Endothelial cell of umbilical vein (primary cell): ENCODE data around the gene NIF3L1. TPM values are rescaled to one million over a fixed set of nuclear protein-coding genes. Genes with fewer than 3 reads are reported as not detected.

Experiments used
- Bru-seq: library from RNA; stranded (reverse); fragments of 400-500 nt; gene quantifications from one replicate; lab custom pipeline; 2021; lab: Mats Ljungman, UMichigan
- BruChase-seq, 2 experiments: library from RNA; stranded (reverse); fragments of 400-500 nt; gene quantifications; one replicate each; lab custom pipeline; 2021; lab: Mats Ljungman, UMichigan
- BruUV-seq: library from RNA; stranded (reverse); fragments of 400-500 nt; replicated peaks from 2 replicates; lab custom pipeline; 2021; lab: Mats Ljungman, UMichigan
- CTCF ChIA-PET: fragments of 300-600, 350-600 bp; sonication (Branson Sonifier 250); formaldehyde crosslinking; loops from one replicate; lab custom pipeline; 2021; ENCODE audit warnings: antibody characterized with exemption, inconsistent platforms; lab: Charles Lee
- POLR2A ChIA-PET: fragments of 300-600, 350-600 bp; sonication (Branson Sonifier 250); formaldehyde crosslinking; loops from one replicate; lab custom pipeline; 2021; ENCODE audit warnings: antibody characterized with exemption, inconsistent platforms; lab: Charles Lee
- DNase-seq: peaks from one replicate; pipeline ENCODE4 v3.0.0-alpha.2; 2011; ENCODE audit warnings: low read depth, low spot score
- FAIRE-seq: peaks from 2 replicates; lab custom pipeline; 2011; peaks lifted over from hg19 to GRCh38; lab: Jason Lieb, UNC
- H2AFZ ChIP-seq: 2 replicates; pipeline ENCODE4 v1.6.0; 2012; ENCODE audit warnings: low read depth, low read length, control low read depth, inconsistent platforms
- H3K27ac ChIP-seq: 2 replicates; pipeline ENCODE4 v1.5.1; 2011; ENCODE audit warnings: low read depth, mild to moderate bottlenecking, control low read depth, low read length, moderate library complexity; ENCODE audit not compliant: insufficient read depth
- H3K27me3 ChIP-seq, 2 experiments: 2 replicates each; pipeline versions ENCODE4 v1.6.0 to v1.6.1; 2011; ENCODE audit warnings: low read length in 2 of 2, mixed read lengths in 1 of 2; ENCODE audit not compliant: control insufficient read depth in 2 of 2, insufficient read depth in 2 of 2
- H3K36me3 ChIP-seq, 2 experiments: 2 replicates in 1 of 2; 3 replicates in 1 of 2; pipeline ENCODE4 v1.5.1; 2011; ENCODE audit warnings: low read length in 2 of 2, mild to moderate bottlenecking in 1 of 2, moderate library complexity in 1 of 2; ENCODE audit not compliant: control insufficient read depth in 2 of 2, insufficient read depth in 2 of 2; ENCODE audit errors: extremely low read depth in 1 of 2
- H3K4me1 ChIP-seq: 3 replicates; pipeline ENCODE4 v1.5.1; 2011; ENCODE audit warnings: mild to moderate bottlenecking, low read length; ENCODE audit not compliant: control insufficient read depth, insufficient read depth; ENCODE audit errors: extremely low read depth
- H3K4me2 ChIP-seq: 2 replicates; pipeline ENCODE4 v1.6.1; 2011; ENCODE audit warnings: low read length, control low read depth, mixed read lengths; ENCODE audit not compliant: insufficient read depth
- H3K4me3 ChIP-seq, 3 experiments: fragments of 200-600 bp in 1 of 3; sonication (generic), shearing (Covaris generic) in 1 of 3; replicated peaks in 1 of 3; 2 replicates each; pipeline ENCODE4 v1.5.1; 2011 to 2016; ENCODE audit warnings: control low read depth in 3 of 3, low read length in 3 of 3, mild to moderate bottlenecking in 2 of 3, inconsistent platforms in 1 of 3, low read depth in 1 of 3, moderate library complexity in 1 of 3; ENCODE audit not compliant: insufficient read depth in 1 of 3
- H3K79me2 ChIP-seq: 2 replicates; pipeline ENCODE4 v1.6.0; 2012; ENCODE audit warnings: low read length, inconsistent platforms; ENCODE audit not compliant: control insufficient read depth, insufficient read depth
- H3K9ac ChIP-seq: replicated peaks from 2 replicates; pipeline ENCODE3; 2011; ENCODE audit warnings: low read length, control low read depth; ENCODE audit not compliant: insufficient read depth; ENCODE audit errors: extremely low read depth
- H3K9me1 ChIP-seq: replicated peaks from 3 replicates; pipeline ENCODE4 v1.6.0; 2011; ENCODE audit warnings: mild to moderate bottlenecking, low read length; ENCODE audit not compliant: control insufficient read depth, insufficient read depth; ENCODE audit errors: extremely low read depth
- H3K9me3 ChIP-seq: replicated peaks from 2 replicates; pipeline ENCODE4 v1.5.1; 2012; ENCODE audit warnings: low read length, inconsistent platforms; ENCODE audit not compliant: control insufficient read depth, insufficient read depth
- H4K20me1 ChIP-seq: replicated peaks from 2 replicates; pipeline ENCODE3; 2011; ENCODE audit warnings: mild to moderate bottlenecking, low read length; ENCODE audit not compliant: control insufficient read depth, insufficient read depth; ENCODE audit errors: extremely low read depth
- EZH2 ChIP-seq: IDR thresholded peaks from 2 replicates; pipeline ENCODE4 v1.6.1; 2012; ENCODE audit warnings: borderline replicate concordance, low read depth, mild to moderate bottlenecking, moderate library complexity, low read length, inconsistent platforms; ENCODE audit not compliant: severe bottlenecking
- FOS ChIP-seq: IDR thresholded peaks from 2 replicates; pipeline ENCODE4 v1.6.1; 2011; ENCODE audit warnings: mild to moderate bottlenecking, low read length, moderate library complexity, borderline replicate concordance; ENCODE audit not compliant: insufficient read depth
- GATA2 ChIP-seq: IDR thresholded peaks from 2 replicates; pipeline ENCODE4 v1.7.0; 2011; ENCODE audit warnings: low read depth, mild to moderate bottlenecking, moderate library complexity, mixed read lengths, low read length; ENCODE audit not compliant: insufficient read length, insufficient read depth
- JUN ChIP-seq: IDR thresholded peaks from 2 replicates; pipeline ENCODE4 v1.6.1; 2011; ENCODE audit warnings: borderline replicate concordance, low read depth; ENCODE audit not compliant: insufficient read length, insufficient read depth
- MYC ChIP-seq: IDR thresholded peaks from one replicate; pipeline ENCODE4 v1.6.1; 2011; ENCODE audit warnings: mild to moderate bottlenecking, low read depth, low read length
- POLR2A ChIP-seq: IDR thresholded peaks from 2 replicates; pipeline ENCODE4 v1.6.1; 2012; ENCODE audit warnings: low read depth, mild to moderate bottlenecking, control low read depth, low read length
- POLR2AphosphoS5 ChIP-seq: IDR thresholded peaks from 2 replicates; pipeline ENCODE4 v1.6.1; 2012; ENCODE audit warnings: low read depth, mild to moderate bottlenecking, control low read depth, low read length, moderate library complexity; ENCODE audit not compliant: insufficient read depth
- dilution Hi-C: fragments of 300-500 bp; cut with MboI; formaldehyde crosslinking; loops from one replicate; pipeline ENCODE4 v1.15.0; 2019; ENCODE audit warnings: low sequenced_read_pairs; ENCODE audit not compliant: extremely low pct_ligation_motif_present
- intact Hi-C: fragments of 100-400 bp; cut with micrococcal nuclease; formaldehyde crosslinking; loops from one replicate; pipeline ENCODE4 v1.10.0; 2022
- long read RNA-seq: library from polyadenylated mRNA; stranded (forward); transcript quantifications from one replicate; pipeline ENCODE4 v2.0.0, GENCODE V29; 2021
- polyA minus RNA-seq, 3 experiments: library from RNA; depleted of rRNA, polyadenylated mRNA; stranded (reverse); fragments of >200 nt; gene quantifications; 1 replicate in 1 of 3; 2 replicates in 2 of 3; pipeline ENCODE4 v1.2.3, GENCODE V29; 2011
- polyA plus RNA-seq, 4 experiments: library from polyadenylated mRNA; depleted of rRNA in 3 of 4; stranded (reverse) in 3 of 4; unstranded in 1 of 4; fragments of >200 nt; gene quantifications; 2 replicates each; pipeline versions ENCODE4 v1.2.1 to v1.2.3, GENCODE V29; 2011 to 2012; ENCODE audit warnings: missing spikeins in 1 of 4
- total RNA-seq: library from RNA; stranded (reverse); gene quantifications from 2 replicates; pipeline ENCODE4 v1.2.3, GENCODE V29; 2021
- TF ChIP-seq, protein P1 (sequence below): IDR thresholded peaks from 2 replicates; pipeline ENCODE4 v1.6.1; 2011; ENCODE audit not compliant: insufficient read depth, insufficient read length
- TF ChIP-seq, protein P2 (sequence below), 2 donors: IDR thresholded peaks; 1 replicate in 1 of 2; 2 replicates in 1 of 2; pipeline ENCODE4 v1.5.1; 2011; ENCODE audit warnings: low read length in 2 of 2, mild to moderate bottlenecking in 2 of 2, moderate library complexity in 2 of 2, control low read depth in 1 of 2, inconsistent platforms in 1 of 2, low read depth in 1 of 2; ENCODE audit not compliant: insufficient read depth in 1 of 2; ENCODE audit errors: extremely low read depth in 1 of 2

The NIF3L1 gene, protein sequence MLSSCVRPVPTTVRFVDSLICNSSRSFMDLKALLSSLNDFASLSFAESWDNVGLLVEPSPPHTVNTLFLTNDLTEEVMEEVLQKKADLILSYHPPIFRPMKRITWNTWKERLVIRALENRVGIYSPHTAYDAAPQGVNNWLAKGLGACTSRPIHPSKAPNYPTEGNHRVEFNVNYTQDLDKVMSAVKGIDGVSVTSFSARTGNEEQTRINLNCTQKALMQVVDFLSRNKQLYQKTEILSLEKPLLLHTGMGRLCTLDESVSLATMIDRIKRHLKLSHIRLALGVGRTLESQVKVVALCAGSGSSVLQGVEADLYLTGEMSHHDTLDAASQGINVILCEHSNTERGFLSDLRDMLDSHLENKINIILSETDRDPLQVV
- total RNA-seq (14.9 and 16.3 TPM in 2 replicates), polyA plus RNA-seq (31.9 and 37.5 TPM in 2 replicates), polyA minus RNA-seq (30.1 and 37.4 TPM in 2 replicates), Bru-seq, nascent RNA (percentile 69 among the genes with signal in this experiment), BruChase-seq, experiment 1, labeled RNA remaining after a 6-hour chase (percentile 55 among the genes with signal in this experiment), BruChase-seq, experiment 2, labeled RNA remaining after a 2-hour chase (percentile 57 among the genes with signal in this experiment)
- 26.9 and 29.6 TPM in 2 replicates for polyA plus RNA-seq (2011; cell fraction: cytosol; rRNA removed)
- 29.2 and 31.2 TPM in 2 replicates for polyA plus RNA-seq (2011; cell fraction: nucleus; rRNA removed)
- polyA plus RNA-seq (2012) = 9.2 and 14.4 TPM in 2 replicates
- 17.8 TPM for polyA minus RNA-seq (2011; cell fraction: cytosol; rRNA and poly(A)+ RNA removed)
- polyA minus RNA-seq (2011; cell fraction: nucleus; rRNA and poly(A)+ RNA removed) = 13.1 and 27.7 TPM in 2 replicates
- long read RNA-seq, partial matches to known transcripts = 11 of 33 reads
- long read RNA-seq, other reads (novel, unspliced or antisense) = 15 of 33 reads

DNA sequence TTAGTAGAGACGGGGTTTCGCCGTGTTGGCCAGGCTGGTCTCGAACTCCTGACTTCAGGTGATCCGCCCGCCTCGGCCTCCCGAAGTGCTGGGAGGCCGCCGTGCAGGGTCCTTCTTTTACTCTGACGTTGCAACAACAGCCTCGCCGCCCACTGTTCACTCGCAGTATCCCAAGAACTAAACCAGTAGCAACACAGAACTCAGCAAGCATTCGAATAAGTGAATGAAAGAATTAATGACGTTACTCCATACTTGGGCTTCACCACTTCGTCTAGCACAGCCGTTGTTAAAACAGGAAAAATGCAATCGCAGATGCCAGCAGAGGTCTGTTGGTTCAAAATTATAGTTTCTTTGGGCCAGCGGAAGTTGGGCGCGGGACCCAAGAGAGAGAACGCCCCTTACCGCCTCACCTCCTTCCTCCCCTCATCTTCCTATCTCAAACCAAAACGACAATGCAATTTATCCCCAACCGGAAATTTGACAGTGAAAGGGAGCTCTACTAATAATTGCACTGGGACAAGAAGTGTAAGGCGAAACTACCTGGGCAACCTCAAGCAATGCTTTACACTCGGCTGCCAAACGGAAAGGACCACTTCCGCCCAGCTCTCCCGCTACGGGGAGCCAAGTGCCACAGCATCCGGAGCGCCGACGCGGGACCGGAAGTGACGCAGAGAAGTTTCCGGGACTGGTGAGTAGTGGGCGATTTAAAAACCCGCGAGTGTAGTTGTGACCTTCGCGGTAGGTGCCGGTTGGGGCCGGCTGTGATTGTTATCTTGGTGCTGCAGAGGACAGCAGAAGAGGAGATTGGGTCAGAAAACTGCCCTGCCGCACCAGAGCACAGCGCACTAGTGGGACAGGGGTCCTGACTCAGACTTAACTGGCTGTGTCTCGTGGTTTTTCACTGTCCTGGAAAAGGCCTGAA lies at the start of gene NIF3L1, which contains the start of gene PPIL3:
Gene NIF3L1 (plus strand): TSS at position 668 of the 922 bp plus-strand sequence. CDS start 2,573 bp downstream, outside the sequence.
Gene PPIL3 (minus strand): TSS at position 374 of the 922 bp plus-strand sequence. CDS start 1,462 bp downstream, outside the sequence.
- Histone ChIP-seq H3K4me1 (peaks cover 13% of the 10 kb centered on the region), H3K36me3 (no peaks in the 10 kb centered on the region), H3K27me3 (no peaks in the 10 kb centered on the region), H3K4me3 (peak within 1 kb of the TSS; percentile 24 to 76 (median 63)), H3K4me2 (peak within 1 kb of the TSS; percentile 100), H3K9me1 (no peaks in the 10 kb centered on the region), H3K27ac (peak within 1 kb of the TSS; percentile 91), H3K9me3 (no peaks in the 10 kb centered on the region), H3K9ac (peak within 1 kb of the TSS; percentile 94), H2AFZ (peak within 1 kb of the TSS; percentile 83), H3K79me2 (peaks cover 8% of the 10 kb centered on the region), H4K20me1 (no peaks in the 10 kb centered on the region)
- ChIA-PET CTCF (interaction anchor here (1.0 to 1.8 kb wide), 10 partner anchors 9 to 294 kb away, joined by 3 to 8 read pairs (median 4); partner anchors contain the start of genes CASP10 and CLK1), POLR2A (interaction anchor here (1.9 kb wide), 1 partner anchor 25 kb away, joined by 11 read pairs; the partner anchor contains the start of gene CLK1)
- TSS peak; percentile 82 for BruUV-seq
- dilution Hi-C loops (no loop called here), intact Hi-C loops (loop anchor here (1.0 to 2.0 kb wide), 6 partner anchors 12 to 808 kb away; partner anchors contain the start of genes BZW1 and CLK1)
- FAIRE-seq = peak; percentile 92
- DNase-seq = peak; percentile 96
- peak; percentile 40 for TF ChIP-seq FOS
- peak; percentile 82 for TF ChIP-seq POLR2A
- peak; percentile 48 for TF ChIP-seq JUN
- peak; percentile 95 for TF ChIP-seq GATA2
- TF ChIP-seq, protein P1, sequence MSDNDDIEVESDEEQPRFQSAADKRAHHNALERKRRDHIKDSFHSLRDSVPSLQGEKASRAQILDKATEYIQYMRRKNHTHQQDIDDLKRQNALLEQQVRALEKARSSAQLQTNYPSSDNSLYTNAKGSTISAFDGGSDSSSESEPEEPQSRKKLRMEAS = peak; percentile 7
- TF ChIP-seq, protein P2, sequence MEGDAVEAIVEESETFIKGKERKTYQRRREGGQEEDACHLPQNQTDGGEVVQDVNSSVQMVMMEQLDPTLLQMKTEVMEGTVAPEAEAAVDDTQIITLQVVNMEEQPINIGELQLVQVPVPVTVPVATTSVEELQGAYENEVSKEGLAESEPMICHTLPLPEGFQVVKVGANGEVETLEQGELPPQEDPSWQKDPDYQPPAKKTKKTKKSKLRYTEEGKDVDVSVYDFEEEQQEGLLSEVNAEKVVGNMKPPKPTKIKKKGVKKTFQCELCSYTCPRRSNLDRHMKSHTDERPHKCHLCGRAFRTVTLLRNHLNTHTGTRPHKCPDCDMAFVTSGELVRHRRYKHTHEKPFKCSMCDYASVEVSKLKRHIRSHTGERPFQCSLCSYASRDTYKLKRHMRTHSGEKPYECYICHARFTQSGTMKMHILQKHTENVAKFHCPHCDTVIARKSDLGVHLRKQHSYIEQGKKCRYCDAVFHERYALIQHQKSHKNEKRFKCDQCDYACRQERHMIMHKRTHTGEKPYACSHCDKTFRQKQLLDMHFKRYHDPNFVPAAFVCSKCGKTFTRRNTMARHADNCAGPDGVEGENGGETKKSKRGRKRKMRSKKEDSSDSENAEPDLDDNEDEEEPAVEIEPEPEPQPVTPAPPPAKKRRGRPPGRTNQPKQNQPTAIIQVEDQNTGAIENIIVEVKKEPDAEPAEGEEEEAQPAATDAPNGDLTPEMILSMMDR (IDR thresholded peaks at IDR 0.05; ENCODE audit: extremely low read depth in 1 of 2, insufficient read depth in 1 of 2, low read depth in 1 of 2, low read length in 2 of 2) = peak in 1 of 2 donors; percentile 11
- TF ChIP-seq MYC = no peak
- TF ChIP-seq EZH2 = no peak
- peak; percentile 78 for TF ChIP-seq POLR2AphosphoS5
